HepG2 (cell line): ENCODE data around the gene FITM2. TPM values are rescaled to one million over a fixed set of nuclear protein-coding genes. Genes with fewer than 3 reads are reported as not detected.

Source experiments
- BHLHE40 ChIP-seq: IDR thresholded peaks from 2 replicates; pipeline ENCODE4 v1.6.1; 2011; ENCODE audit warnings: low read length, improper control_type of control experiment
- BORCS8-MEF2B ChIP-seq: sonication (generic); formaldehyde crosslinking; IDR thresholded peaks from 2 replicates; pipeline ENCODE4 v1.8.0; 2022; ENCODE audit warnings: mild to moderate bottlenecking, missing genetic modification reagents
- CBX1 ChIP-seq: IDR thresholded peaks from one replicate; pipeline ENCODE4 v1.6.1; 2016; ENCODE audit warnings: antibody characterized with exemption, low read depth
- CHCHD3 ChIP-seq: sonication (generic); formaldehyde crosslinking; IDR thresholded peaks from 2 replicates; pipeline ENCODE4 v1.8.0; 2022; ENCODE audit warnings: mild to moderate bottlenecking, missing genetic modification reagents, moderate library complexity
- EEA1 ChIP-seq: sonication (generic); formaldehyde crosslinking; IDR thresholded peaks from 2 replicates; pipeline ENCODE4 v1.5.1; 2020; ENCODE audit warnings: mild to moderate bottlenecking, missing genetic modification reagents, borderline replicate concordance
- HDAC6 ChIP-seq: fragments of 200-600 bp; sonication (generic); IDR thresholded peaks from 2 replicates; pipeline ENCODE4 v1.7.0; 2017; ENCODE audit warnings: mild to moderate bottlenecking, antibody characterized with exemption, low read length, low read depth
- HNF4A ChIP-seq: sonication (generic); formaldehyde crosslinking; IDR thresholded peaks from 2 replicates; pipeline ENCODE4 v1.4.0; 2020; ENCODE audit warnings: missing genetic modification reagents
- KDM5A ChIP-seq: fragments of 200-600 bp; sonication (generic); IDR thresholded peaks from 2 replicates; pipeline ENCODE4 v1.7.0; 2018; ENCODE audit warnings: antibody characterized with exemption, mild to moderate bottlenecking, low read length, borderline replicate concordance
- MAFG ChIP-seq: sonication (generic); formaldehyde crosslinking; IDR thresholded peaks from 2 replicates; pipeline ENCODE4 v1.5.1; 2020; ENCODE audit warnings: mild to moderate bottlenecking, missing genetic modification reagents
- RORA ChIP-seq: sonication (generic); formaldehyde crosslinking; IDR thresholded peaks from 2 replicates; pipeline ENCODE4 v1.5.0; 2020; ENCODE audit warnings: mild to moderate bottlenecking, missing genetic modification reagents, moderate library complexity
- SETDB1 ChIP-seq: sonication (generic); formaldehyde crosslinking; IDR thresholded peaks from 2 replicates; pipeline ENCODE4 v1.5.1; 2020; ENCODE audit warnings: missing genetic modification reagents, mild to moderate bottlenecking, borderline replicate concordance
- ZFP37 ChIP-seq: sonication (generic); formaldehyde crosslinking; IDR thresholded peaks from 2 replicates; pipeline ENCODE4 v1.4.0; 2020; ENCODE audit warnings: missing genetic modification reagents, borderline replicate concordance
- ZKSCAN5 ChIP-seq: sonication (generic); formaldehyde crosslinking; IDR thresholded peaks from 2 replicates; pipeline ENCODE4 v1.5.1; 2020; ENCODE audit warnings: mild to moderate bottlenecking, missing genetic modification reagents
- ZNF207 ChIP-seq: fragments of 450-650 bp; IDR thresholded peaks from 2 replicates; pipeline ENCODE4 v1.6.1; 2016; ENCODE audit warnings: antibody characterized with exemption, borderline replicate concordance
- ZNF333 ChIP-seq: sonication (generic); formaldehyde crosslinking; IDR thresholded peaks from 2 replicates; pipeline ENCODE4 v1.4.0; 2020; ENCODE audit warnings: mild to moderate bottlenecking, missing genetic modification reagents, borderline replicate concordance
- ZNF382 ChIP-seq: sonication (generic); formaldehyde crosslinking; IDR thresholded peaks from 2 replicates; pipeline ENCODE4 v1.5.0; 2020; ENCODE audit warnings: missing genetic modification reagents, mild to moderate bottlenecking, borderline replicate concordance
- ZNF460 ChIP-seq: sonication (generic); formaldehyde crosslinking; IDR thresholded peaks from 2 replicates; pipeline ENCODE4 v1.5.1; 2020; ENCODE audit warnings: missing genetic modification reagents, mild to moderate bottlenecking, borderline replicate concordance
- ZNF713 ChIP-seq: sonication (generic); formaldehyde crosslinking; IDR thresholded peaks from 2 replicates; pipeline ENCODE4 v1.4.0; 2020; ENCODE audit warnings: mild to moderate bottlenecking, missing genetic modification reagents
- ZNF761 ChIP-seq: sonication (generic); formaldehyde crosslinking; conservative IDR thresholded peaks from 2 replicates; pipeline ENCODE4 v1.4.0; 2020; ENCODE audit warnings: mild to moderate bottlenecking, missing genetic modification reagents
- ZNF775 ChIP-seq: sonication (generic); formaldehyde crosslinking; IDR thresholded peaks from 2 replicates; pipeline ENCODE4 v1.4.0; 2020; ENCODE audit warnings: missing genetic modification reagents, mild to moderate bottlenecking, moderate library complexity, borderline replicate concordance
- ZSCAN25 ChIP-seq: sonication (generic); formaldehyde crosslinking; IDR thresholded peaks from 2 replicates; pipeline ENCODE4 v1.8.0; 2022; ENCODE audit warnings: mild to moderate bottlenecking, missing genetic modification reagents
- polyA plus RNA-seq, 8 experiments: library from polyadenylated mRNA; depleted of rRNA in 3 of 8; stranded (reverse) in 7 of 8; unstranded in 1 of 8; fragments of >200 nt; fragmentation: Illumina TruSeq in 4 of 8; extraction: Trizol in 4 of 8; gene quantifications; 2 replicates each; pipeline versions ENCODE4 v1.2.1 to v1.2.3, GENCODE V29; 2011 to 2016; ENCODE audit warnings: low read depth in 4 of 8, missing spikeins in 1 of 8, mixed read lengths in 1 of 8; ENCODE audit not compliant: insufficient read depth in 1 of 8
- total RNA-seq, 5 experiments: library from RNA; depleted of rRNA; stranded (reverse); fragments of >200 nt; fragmentation: Illumina TruSeq; extraction: Trizol; gene quantifications; 2 replicates each; pipeline ENCODE4 v1.2.3, GENCODE V29; 2016; ENCODE audit warnings: low read depth in 1 of 5
- TF ChIP-seq, protein P1 (sequence below): sonication (generic); formaldehyde crosslinking; IDR thresholded peaks from 2 replicates; pipeline ENCODE4 v1.9.0; 2021; ENCODE audit warnings: mild to moderate bottlenecking, missing genetic modification reagents
- TF ChIP-seq, protein P2 (sequence below): IDR thresholded peaks from 2 replicates; pipeline ENCODE4 v1.6.1; 2016; ENCODE audit warnings: low read depth, control low read depth

FITM2 gene
- total and polyA plus RNA-seq, 2 of the 13 experiments (the other 11 are each of a cell fraction or from before 2014, with no cell fraction given): 9.6 to 24.5 TPM

DNA sequence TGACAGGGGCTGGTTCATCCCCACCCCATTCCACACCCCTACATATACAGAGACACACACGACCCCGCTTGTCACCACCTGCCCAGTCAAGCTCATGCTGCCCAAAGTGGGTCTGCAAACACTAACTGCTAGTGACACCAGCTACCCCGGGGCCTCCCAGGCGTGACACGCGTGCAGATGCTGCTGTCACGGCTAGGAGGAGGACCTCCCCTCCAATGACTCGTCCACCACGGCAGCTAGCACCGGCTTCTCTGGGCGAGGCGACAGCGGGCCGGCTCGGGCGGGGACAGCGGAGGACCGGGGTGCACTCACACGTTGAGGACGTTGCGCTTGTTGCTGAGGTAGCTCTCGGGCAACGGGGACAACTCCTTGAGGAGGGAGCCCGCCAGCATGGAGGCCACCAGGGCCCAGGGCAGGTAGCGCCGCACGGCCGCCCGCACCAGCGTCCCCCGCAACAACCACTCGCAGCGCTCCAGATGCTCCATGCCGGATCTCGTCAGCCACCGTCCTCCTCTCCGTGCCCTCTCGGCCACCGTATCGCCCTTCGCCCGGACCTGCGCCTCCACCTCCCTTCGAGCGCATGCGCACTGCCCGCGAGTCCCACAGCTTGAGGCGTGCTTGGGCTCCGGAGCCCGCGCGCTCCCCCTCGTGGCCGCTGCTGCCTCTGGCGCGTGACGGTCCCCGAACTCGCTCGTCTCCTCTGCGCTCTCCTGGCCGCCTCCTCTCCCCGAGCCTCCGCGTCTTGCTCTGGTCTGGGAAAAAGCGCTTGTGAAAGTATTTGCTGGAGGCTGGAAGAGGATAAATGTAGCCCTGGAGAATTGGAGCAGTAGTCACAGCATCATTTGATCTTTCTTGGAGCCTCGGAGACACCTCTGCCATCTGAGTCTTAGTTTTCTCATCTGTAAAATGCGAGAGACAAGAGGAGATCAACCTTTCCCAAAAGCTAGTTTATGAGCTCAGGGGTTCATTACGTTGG lies at the start of gene FITM2 (continued):
- TF ChIP-seq, protein P1, sequence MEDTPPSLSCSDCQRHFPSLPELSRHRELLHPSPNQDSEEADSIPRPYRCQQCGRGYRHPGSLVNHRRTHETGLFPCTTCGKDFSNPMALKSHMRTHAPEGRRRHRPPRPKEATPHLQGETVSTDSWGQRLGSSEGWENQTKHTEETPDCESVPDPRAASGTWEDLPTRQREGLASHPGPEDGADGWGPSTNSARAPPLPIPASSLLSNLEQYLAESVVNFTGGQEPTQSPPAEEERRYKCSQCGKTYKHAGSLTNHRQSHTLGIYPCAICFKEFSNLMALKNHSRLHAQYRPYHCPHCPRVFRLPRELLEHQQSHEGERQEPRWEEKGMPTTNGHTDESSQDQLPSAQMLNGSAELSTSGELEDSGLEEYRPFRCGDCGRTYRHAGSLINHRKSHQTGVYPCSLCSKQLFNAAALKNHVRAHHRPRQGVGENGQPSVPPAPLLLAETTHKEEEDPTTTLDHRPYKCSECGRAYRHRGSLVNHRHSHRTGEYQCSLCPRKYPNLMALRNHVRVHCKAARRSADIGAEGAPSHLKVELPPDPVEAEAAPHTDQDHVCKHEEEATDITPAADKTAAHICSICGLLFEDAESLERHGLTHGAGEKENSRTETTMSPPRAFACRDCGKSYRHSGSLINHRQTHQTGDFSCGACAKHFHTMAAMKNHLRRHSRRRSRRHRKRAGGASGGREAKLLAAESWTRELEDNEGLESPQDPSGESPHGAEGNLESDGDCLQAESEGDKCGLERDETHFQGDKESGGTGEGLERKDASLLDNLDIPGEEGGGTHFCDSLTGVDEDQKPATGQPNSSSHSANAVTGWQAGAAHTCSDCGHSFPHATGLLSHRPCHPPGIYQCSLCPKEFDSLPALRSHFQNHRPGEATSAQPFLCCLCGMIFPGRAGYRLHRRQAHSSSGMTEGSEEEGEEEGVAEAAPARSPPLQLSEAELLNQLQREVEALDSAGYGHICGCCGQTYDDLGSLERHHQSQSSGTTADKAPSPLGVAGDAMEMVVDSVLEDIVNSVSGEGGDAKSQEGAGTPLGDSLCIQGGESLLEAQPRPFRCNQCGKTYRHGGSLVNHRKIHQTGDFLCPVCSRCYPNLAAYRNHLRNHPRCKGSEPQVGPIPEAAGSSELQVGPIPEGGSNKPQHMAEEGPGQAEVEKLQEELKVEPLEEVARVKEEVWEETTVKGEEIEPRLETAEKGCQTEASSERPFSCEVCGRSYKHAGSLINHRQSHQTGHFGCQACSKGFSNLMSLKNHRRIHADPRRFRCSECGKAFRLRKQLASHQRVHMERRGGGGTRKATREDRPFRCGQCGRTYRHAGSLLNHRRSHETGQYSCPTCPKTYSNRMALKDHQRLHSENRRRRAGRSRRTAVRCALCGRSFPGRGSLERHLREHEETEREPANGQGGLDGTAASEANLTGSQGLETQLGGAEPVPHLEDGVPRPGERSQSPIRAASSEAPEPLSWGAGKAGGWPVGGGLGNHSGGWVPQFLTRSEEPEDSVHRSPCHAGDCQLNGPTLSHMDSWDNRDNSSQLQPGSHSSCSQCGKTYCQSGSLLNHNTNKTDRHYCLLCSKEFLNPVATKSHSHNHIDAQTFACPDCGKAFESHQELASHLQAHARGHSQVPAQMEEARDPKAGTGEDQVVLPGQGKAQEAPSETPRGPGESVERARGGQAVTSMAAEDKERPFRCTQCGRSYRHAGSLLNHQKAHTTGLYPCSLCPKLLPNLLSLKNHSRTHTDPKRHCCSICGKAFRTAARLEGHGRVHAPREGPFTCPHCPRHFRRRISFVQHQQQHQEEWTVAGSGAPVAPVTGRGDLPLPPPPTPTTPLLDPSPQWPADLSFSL: no peak
- TF ChIP-seq ZNF761 (peak; percentile 98), SETDB1 (CRISPR knock-in tag) (no peak), MAFG (CRISPR knock-in tag) (no peak), CBX1 (peak; percentile 98), ZNF713 (0 out of 2 replicates have a peak, but pooled peaks have one; percentile 36), CHCHD3 (peak; percentile 81), EEA1 (CRISPR knock-in tag) (peak; percentile 99), HNF4A (peak; percentile 79), ZSCAN25 (peak; percentile 93), ZNF207 (no peak), ZNF460 (CRISPR knock-in tag) (no peak; the same call in 1 of the 2 replicates), ZNF382 (CRISPR knock-in tag) (no peak), ZNF333 (CRISPR knock-in tag) (peak; percentile 91), RORA (CRISPR knock-in tag) (no peak), HDAC6 (no peak), BORCS8-MEF2B (CRISPR knock-in tag) (peak; percentile 89), ZFP37 (CRISPR knock-in tag) (peak; percentile 91; the same call in 1 of the 2 replicates), BHLHE40 (peak; percentile 88), ZKSCAN5 (peak; percentile 67), ZNF775 (no peak), KDM5A (peak; percentile 91)
- TF ChIP-seq, protein P2, sequence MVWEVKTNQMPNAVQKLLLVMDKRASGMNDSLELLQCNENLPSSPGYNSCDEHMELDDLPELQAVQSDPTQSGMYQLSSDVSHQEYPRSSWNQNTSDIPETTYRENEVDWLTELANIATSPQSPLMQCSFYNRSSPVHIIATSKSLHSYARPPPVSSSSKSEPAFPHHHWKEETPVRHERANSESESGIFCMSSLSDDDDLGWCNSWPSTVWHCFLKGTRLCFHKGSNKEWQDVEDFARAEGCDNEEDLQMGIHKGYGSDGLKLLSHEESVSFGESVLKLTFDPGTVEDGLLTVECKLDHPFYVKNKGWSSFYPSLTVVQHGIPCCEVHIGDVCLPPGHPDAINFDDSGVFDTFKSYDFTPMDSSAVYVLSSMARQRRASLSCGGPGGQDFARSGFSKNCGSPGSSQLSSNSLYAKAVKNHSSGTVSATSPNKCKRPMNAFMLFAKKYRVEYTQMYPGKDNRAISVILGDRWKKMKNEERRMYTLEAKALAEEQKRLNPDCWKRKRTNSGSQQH (CRISPR knock-in tag): peak; percentile 96
